H9 (cell line): ENCODE results near the gene PLD5. TPM values are rescaled to one million over a fixed set of nuclear protein-coding genes. Genes with fewer than 3 reads are reported as not detected.

Source experiments
- DNase-seq: peaks from one replicate; pipeline ENCODE4 v3.0.0-alpha.2; 2017
- H2AFZ ChIP-seq: one replicate; pipeline ENCODE4 v1.6.1; 2013; ENCODE audit warnings: mild to moderate bottlenecking, low read length, control low read depth, moderate library complexity
- H2AK5ac ChIP-seq: 2 replicates; pipeline ENCODE4 v1.6.1; 2013; ENCODE audit warnings: low read length, control low read depth, mixed read lengths; ENCODE audit not compliant: insufficient read length
- H2BK120ac ChIP-seq: one replicate; pipeline ENCODE4 v1.6.1; 2013; ENCODE audit warnings: low read depth, mild to moderate bottlenecking, low read length, control low read depth, inconsistent platforms; ENCODE audit not compliant: poor library complexity, severe bottlenecking
- H2BK12ac ChIP-seq: 2 replicates; pipeline ENCODE4 v1.6.1; 2013; ENCODE audit warnings: low read length, control low read depth, mixed read lengths, low read depth; ENCODE audit not compliant: insufficient read length
- H2BK15ac ChIP-seq: 2 replicates; pipeline ENCODE4 v1.6.1; 2013; ENCODE audit warnings: low read depth, low read length, control low read depth
- H2BK20ac ChIP-seq: one replicate; pipeline ENCODE4 v1.6.1; 2013; ENCODE audit warnings: low read depth, mild to moderate bottlenecking, low read length, control low read depth, inconsistent platforms; ENCODE audit not compliant: poor library complexity, severe bottlenecking
- H2BK5ac ChIP-seq: 2 replicates; pipeline ENCODE4 v1.6.1; 2013; ENCODE audit warnings: low read length, control low read depth, mixed read lengths; ENCODE audit not compliant: insufficient read length
- H3K14ac ChIP-seq: 2 replicates; pipeline ENCODE4 v1.6.1; 2013; ENCODE audit warnings: low read length, control low read depth; ENCODE audit not compliant: insufficient read depth
- H3K18ac ChIP-seq: 2 replicates; pipeline ENCODE4 v1.6.1; 2013; ENCODE audit warnings: low read depth, mild to moderate bottlenecking, mixed read lengths, low read length, control low read depth; ENCODE audit not compliant: insufficient read length
- H3K23ac ChIP-seq: 2 replicates; pipeline ENCODE4 v1.6.1; 2013; ENCODE audit warnings: low read length, control low read depth, mixed read lengths, low read depth; ENCODE audit not compliant: insufficient read length
- H3K23me2 ChIP-seq: 2 replicates; pipeline ENCODE4 v1.6.1; 2013; ENCODE audit warnings: low read depth, mild to moderate bottlenecking, mixed read lengths, low read length, control low read depth; ENCODE audit not compliant: insufficient read length, poor library complexity, severe bottlenecking
- H3K27ac ChIP-seq: 2 replicates; pipeline ENCODE4 v1.5.1; 2013; ENCODE audit warnings: low read length, control low read depth, mixed read lengths, low read depth; ENCODE audit not compliant: insufficient read length
- H3K27me3 ChIP-seq: 2 replicates; pipeline ENCODE4 v1.6.1; 2013; ENCODE audit warnings: low read length, control low read depth, inconsistent platforms; ENCODE audit not compliant: insufficient read depth
- H3K4ac ChIP-seq: 2 replicates; pipeline ENCODE4 v1.6.1; 2013; ENCODE audit warnings: low read depth, mild to moderate bottlenecking, control low read depth, inconsistent platforms, low read length, moderate library complexity
- H3K4me1 ChIP-seq: 2 replicates; pipeline ENCODE4 v1.6.1; 2013; ENCODE audit warnings: low read length, control low read depth, inconsistent platforms; ENCODE audit not compliant: insufficient read depth
- H3K4me2 ChIP-seq: 2 replicates; pipeline ENCODE4 v1.6.1; 2013; ENCODE audit warnings: low read length, control low read depth, mixed read lengths; ENCODE audit not compliant: insufficient read length, insufficient read depth
- H3K56ac ChIP-seq: 2 replicates; pipeline ENCODE4 v1.6.1; 2013; ENCODE audit warnings: low read depth, mild to moderate bottlenecking, mixed read lengths, low read length, control low read depth; ENCODE audit not compliant: insufficient read length
- H3K79me1 ChIP-seq: 2 replicates; pipeline ENCODE4 v1.6.1; 2013; ENCODE audit warnings: low read depth, mild to moderate bottlenecking, moderate library complexity, low read length, control low read depth, inconsistent platforms; ENCODE audit not compliant: insufficient read depth, poor library complexity, severe bottlenecking
- H3K79me2 ChIP-seq: 2 replicates; pipeline ENCODE4 v1.6.1; 2013; ENCODE audit warnings: low read length, control low read depth, inconsistent platforms; ENCODE audit not compliant: insufficient read depth
- H3K9ac ChIP-seq: 2 replicates; pipeline ENCODE4 v1.6.1; 2013; ENCODE audit warnings: low read length, control low read depth, mixed read lengths; ENCODE audit not compliant: insufficient read length; ENCODE audit errors: extremely low read depth
- H3K9me3 ChIP-seq: one replicate; pipeline ENCODE4 v1.6.1; 2013; ENCODE audit warnings: low read depth, low read length, inconsistent platforms; ENCODE audit not compliant: control insufficient read depth
- H3T11ph ChIP-seq: one replicate; pipeline ENCODE4 v1.6.1; 2013; ENCODE audit warnings: mild to moderate bottlenecking, low read length, control low read depth, inconsistent platforms
- H4K20me1 ChIP-seq: one replicate; pipeline ENCODE4 v1.6.1; 2013; ENCODE audit not compliant: control insufficient read depth, insufficient read length, insufficient read depth
- H4K5ac ChIP-seq: 2 replicates; pipeline ENCODE4 v1.6.1; 2013; ENCODE audit warnings: low read depth, mild to moderate bottlenecking, mixed read lengths, low read length, control low read depth; ENCODE audit not compliant: insufficient read length
- H4K8ac ChIP-seq: replicated peaks from 2 replicates; pipeline ENCODE4 v1.6.1; 2013; ENCODE audit warnings: low read length, control low read depth, mixed read lengths, low read depth; ENCODE audit not compliant: insufficient read length
- H4K91ac ChIP-seq: 2 replicates; pipeline ENCODE4 v1.6.1; 2013; ENCODE audit warnings: low read depth, mild to moderate bottlenecking, moderate library complexity, mixed read lengths, low read length, control low read depth; ENCODE audit not compliant: insufficient read length
- H3K27ac Mint-ChIP-seq, 3 experiments: 2 replicates in 2 of 3; 3 replicates in 1 of 3; pipeline ENCODE4 v1.8.0; 2020 to 2021; ENCODE audit warnings: mixed read lengths in 3 of 3, mild to moderate bottlenecking in 1 of 3, moderate library complexity in 1 of 3
- H3K27me3 Mint-ChIP-seq: 2 replicates; pipeline ENCODE4 v1.8.0; 2021; ENCODE audit warnings: low read depth, mild to moderate bottlenecking, moderate library complexity, mixed read lengths
- H3K36me3 Mint-ChIP-seq, 3 experiments: 2 replicates in 2 of 3; 3 replicates in 1 of 3; pipeline ENCODE4 v1.8.0; 2020 to 2021; ENCODE audit warnings: low read depth in 3 of 3, mixed read lengths in 3 of 3; ENCODE audit not compliant: insufficient read depth in 1 of 3
- H3K4me1 Mint-ChIP-seq, 2 experiments: 2 replicates each; pipeline ENCODE4 v1.8.0; 2020; ENCODE audit warnings: mixed read lengths in 2 of 2
- H3K4me3 Mint-ChIP-seq, 2 experiments: 2 replicates in 1 of 2; 3 replicates in 1 of 2; pipeline ENCODE4 v1.8.0; 2020 to 2021; ENCODE audit warnings: mild to moderate bottlenecking in 2 of 2, mixed read lengths in 2 of 2, moderate library complexity in 1 of 2
- H3K9me3 Mint-ChIP-seq, 2 experiments: 2 replicates in 1 of 2; 3 replicates in 1 of 2; pipeline ENCODE4 v1.8.0; 2020; ENCODE audit warnings: mild to moderate bottlenecking in 2 of 2, mixed read lengths in 2 of 2, moderate library complexity in 1 of 2
- WGBS: extraction: QIAGEN DNeasy Blood & Tissue Kit; methylation state at CpG from one replicate; pipeline ENCODE4 v1.1.7; 2013; ENCODE audit warnings: missing lambda C conversion rate, low lambda C conversion rate, mixed read lengths; ENCODE audit not compliant: insufficient read length; ENCODE audit errors: extremely low coverage; 5-methylcytosine and 5-hydroxymethylcytosine counted together
- total RNA-seq: library from RNA; stranded (reverse); gene quantifications from 2 replicates; pipeline ENCODE4 v1.2.1, GENCODE V29; 2021
- TF ChIP-seq, protein P1 (sequence below): fragments of 200-600 bp; sonication (generic); conservative IDR thresholded peaks from 3 replicates; pipeline ENCODE4 v1.8.0; 2021; ENCODE audit warnings: antibody characterized with exemption, mild to moderate bottlenecking

Gene PLD5
- total RNA-seq, 1 experiment from 2014 or later = 5.2 TPM

DNA sequence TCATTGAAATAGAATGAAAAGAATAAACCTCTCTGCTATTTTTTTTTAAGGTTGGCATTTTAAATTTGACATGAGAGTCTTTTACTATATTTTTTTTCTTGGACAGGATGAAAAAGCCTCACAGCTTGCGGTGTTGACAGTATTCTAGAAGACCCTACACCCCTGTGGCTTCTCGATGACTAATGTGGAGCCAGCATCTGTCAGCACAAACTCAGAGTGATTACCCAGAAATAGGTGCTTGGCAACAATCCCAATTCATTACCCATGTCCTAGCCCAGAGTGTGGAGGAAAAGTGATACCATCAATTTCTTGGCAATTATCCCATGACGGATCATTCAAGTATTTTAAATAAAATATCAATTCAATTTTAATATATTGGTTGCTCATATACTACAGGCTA lies 338.8 kb downstream of the PLD5 start:
- H3K4me1 Mint-ChIP-seq = peaks cover 12 to 26% of the 10 kb centered on the region in 2 experiments
- DNase-seq = no peak
- H3K27ac Mint-ChIP-seq = 0 out of 7 replicates have a peak overlapping the region, but pooled peaks of 1 of the 3 experiments have one; percentile 21
- Histone ChIP-seq H4K8ac (no peak overlapping the region), H2BK15ac (no peak overlapping the region), H3K4me2 (no peak overlapping the region), H3K9ac (no peak overlapping the region), H2AK5ac (no peak overlapping the region), H3K27ac (no peak overlapping the region), H3K23ac (no peak overlapping the region), H4K20me1 (no peaks in the 10 kb centered on the region), H3K4me1 (no peaks in the 10 kb centered on the region; the same call in 1 of the 2 replicates), H3K14ac (no peak overlapping the region), H3K4ac (no peak overlapping the region), H3K79me1 (no peaks in the 10 kb centered on the region), H3T11ph (no peak overlapping the region), H2BK12ac (no peak overlapping the region), H2BK5ac (no peak overlapping the region), H4K91ac (no peak overlapping the region), H3K27me3 (no peaks in the 10 kb centered on the region), H2BK20ac (no peak overlapping the region), H2BK120ac (no peak overlapping the region), H4K5ac (no peak overlapping the region), H3K79me2 (no peaks in the 10 kb centered on the region), H3K56ac (no peak overlapping the region), H3K18ac (no peak overlapping the region), H3K9me3 (no peaks in the 10 kb centered on the region), H2AFZ (no peak overlapping the region), H3K23me2 (no peaks in the 10 kb centered on the region)
- TF ChIP-seq, protein P1, sequence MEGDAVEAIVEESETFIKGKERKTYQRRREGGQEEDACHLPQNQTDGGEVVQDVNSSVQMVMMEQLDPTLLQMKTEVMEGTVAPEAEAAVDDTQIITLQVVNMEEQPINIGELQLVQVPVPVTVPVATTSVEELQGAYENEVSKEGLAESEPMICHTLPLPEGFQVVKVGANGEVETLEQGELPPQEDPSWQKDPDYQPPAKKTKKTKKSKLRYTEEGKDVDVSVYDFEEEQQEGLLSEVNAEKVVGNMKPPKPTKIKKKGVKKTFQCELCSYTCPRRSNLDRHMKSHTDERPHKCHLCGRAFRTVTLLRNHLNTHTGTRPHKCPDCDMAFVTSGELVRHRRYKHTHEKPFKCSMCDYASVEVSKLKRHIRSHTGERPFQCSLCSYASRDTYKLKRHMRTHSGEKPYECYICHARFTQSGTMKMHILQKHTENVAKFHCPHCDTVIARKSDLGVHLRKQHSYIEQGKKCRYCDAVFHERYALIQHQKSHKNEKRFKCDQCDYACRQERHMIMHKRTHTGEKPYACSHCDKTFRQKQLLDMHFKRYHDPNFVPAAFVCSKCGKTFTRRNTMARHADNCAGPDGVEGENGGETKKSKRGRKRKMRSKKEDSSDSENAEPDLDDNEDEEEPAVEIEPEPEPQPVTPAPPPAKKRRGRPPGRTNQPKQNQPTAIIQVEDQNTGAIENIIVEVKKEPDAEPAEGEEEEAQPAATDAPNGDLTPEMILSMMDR = no peak
- no peak overlapping the region for H3K4me3 Mint-ChIP-seq
- no peaks in the 10 kb centered on the region for H3K27me3 Mint-ChIP-seq
- H3K9me3 Mint-ChIP-seq = no peaks in the 10 kb centered on the region
- no CpG with 5 or more reads among the region's 3 CpGs for WGBS
- no peaks in the 10 kb centered on the region for H3K36me3 Mint-ChIP-seq
